ENCODE measurements around the gene SPATA32. TPM values are rescaled to one million over a fixed set of nuclear protein-coding genes. Genes with fewer than 3 reads are reported as not detected.

The SPATA32 gene
- polyA plus RNA-seq, 2 of the 4 experiments (the other 2 are of a cell fraction), result 0.05 to 0.21 TPM

DNA sequence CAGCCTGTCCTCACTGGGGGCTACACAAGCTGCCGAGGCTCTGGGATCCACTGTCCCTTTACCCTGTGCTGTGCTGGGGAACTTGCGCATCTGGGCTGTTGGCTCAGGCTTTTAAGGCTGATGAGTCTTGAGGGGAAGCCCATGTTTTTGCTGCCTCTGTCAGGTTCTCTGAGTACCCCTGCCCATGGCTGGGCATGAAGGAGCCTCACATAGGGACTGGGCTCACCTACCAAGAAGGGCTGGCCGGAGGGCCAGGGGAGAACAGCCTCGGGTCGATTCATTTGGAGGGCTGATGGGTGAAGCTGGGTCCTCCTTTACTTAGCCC lies 25.6 kb downstream of the SPATA32 start:
- CTCF ChIA-PET, result interaction anchor here (0.6 to 52.3 kb wide), 35 partner anchors 8 to 238 kb away, joined by 3 to 2147 read pairs (median 7); partner anchors contain the start of genes ACBD4, FMNL1, HEXIM1 and HEXIM2
- H3K4me2 ChIP-seq, result no peak overlapping the region
- H3K4me3 ChIP-seq, result no peak overlapping the region
- POLR2A ChIA-PET, result interaction anchor here (1.5 kb wide), 1 partner anchor 88 kb away, joined by 4 read pairs; the partner anchor contains the start of gene HEXIM1
- TF ChIP-seq HOXB13 (CRISPR knock-in tag; IDR thresholded peaks at IDR 0.05; ENCODE audit: low read depth) (no peak), NPAS2 (CRISPR knock-in tag; IDR thresholded peaks at IDR 0.05; ENCODE audit: borderline replicate concordance) (no peak), NFE2L2 (conservative IDR thresholded peaks at IDR 0.05; ENCODE audit: low read length) (no peak)
- TF ChIP-seq, protein P1, sequence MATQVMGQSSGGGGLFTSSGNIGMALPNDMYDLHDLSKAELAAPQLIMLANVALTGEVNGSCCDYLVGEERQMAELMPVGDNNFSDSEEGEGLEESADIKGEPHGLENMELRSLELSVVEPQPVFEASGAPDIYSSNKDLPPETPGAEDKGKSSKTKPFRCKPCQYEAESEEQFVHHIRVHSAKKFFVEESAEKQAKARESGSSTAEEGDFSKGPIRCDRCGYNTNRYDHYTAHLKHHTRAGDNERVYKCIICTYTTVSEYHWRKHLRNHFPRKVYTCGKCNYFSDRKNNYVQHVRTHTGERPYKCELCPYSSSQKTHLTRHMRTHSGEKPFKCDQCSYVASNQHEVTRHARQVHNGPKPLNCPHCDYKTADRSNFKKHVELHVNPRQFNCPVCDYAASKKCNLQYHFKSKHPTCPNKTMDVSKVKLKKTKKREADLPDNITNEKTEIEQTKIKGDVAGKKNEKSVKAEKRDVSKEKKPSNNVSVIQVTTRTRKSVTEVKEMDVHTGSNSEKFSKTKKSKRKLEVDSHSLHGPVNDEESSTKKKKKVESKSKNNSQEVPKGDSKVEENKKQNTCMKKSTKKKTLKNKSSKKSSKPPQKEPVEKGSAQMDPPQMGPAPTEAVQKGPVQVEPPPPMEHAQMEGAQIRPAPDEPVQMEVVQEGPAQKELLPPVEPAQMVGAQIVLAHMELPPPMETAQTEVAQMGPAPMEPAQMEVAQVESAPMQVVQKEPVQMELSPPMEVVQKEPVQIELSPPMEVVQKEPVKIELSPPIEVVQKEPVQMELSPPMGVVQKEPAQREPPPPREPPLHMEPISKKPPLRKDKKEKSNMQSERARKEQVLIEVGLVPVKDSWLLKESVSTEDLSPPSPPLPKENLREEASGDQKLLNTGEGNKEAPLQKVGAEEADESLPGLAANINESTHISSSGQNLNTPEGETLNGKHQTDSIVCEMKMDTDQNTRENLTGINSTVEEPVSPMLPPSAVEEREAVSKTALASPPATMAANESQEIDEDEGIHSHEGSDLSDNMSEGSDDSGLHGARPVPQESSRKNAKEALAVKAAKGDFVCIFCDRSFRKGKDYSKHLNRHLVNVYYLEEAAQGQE (IDR thresholded peaks at IDR 0.05), result no peak
- H3K4me1 ChIP-seq, result peaks cover 27% of the 10 kb centered on the region
- H3K9me3 ChIP-seq, result no peaks in the 10 kb centered on the region
- H3K27ac ChIP-seq, result peak overlapping the region; percentile 33 to 66; a peak in 4 of 6 replicates
- FAIRE-seq (no peak), DNase-seq (ENCODE audit: low read depth in 1 of 2, low spot score in 1 of 2) (no peak), ATAC-seq (no peak)
- 96% methylated on average over 4 of the region's 5 CpGs for WGBS (ENCODE audit: missing lambda C conversion rate)

DNA sequence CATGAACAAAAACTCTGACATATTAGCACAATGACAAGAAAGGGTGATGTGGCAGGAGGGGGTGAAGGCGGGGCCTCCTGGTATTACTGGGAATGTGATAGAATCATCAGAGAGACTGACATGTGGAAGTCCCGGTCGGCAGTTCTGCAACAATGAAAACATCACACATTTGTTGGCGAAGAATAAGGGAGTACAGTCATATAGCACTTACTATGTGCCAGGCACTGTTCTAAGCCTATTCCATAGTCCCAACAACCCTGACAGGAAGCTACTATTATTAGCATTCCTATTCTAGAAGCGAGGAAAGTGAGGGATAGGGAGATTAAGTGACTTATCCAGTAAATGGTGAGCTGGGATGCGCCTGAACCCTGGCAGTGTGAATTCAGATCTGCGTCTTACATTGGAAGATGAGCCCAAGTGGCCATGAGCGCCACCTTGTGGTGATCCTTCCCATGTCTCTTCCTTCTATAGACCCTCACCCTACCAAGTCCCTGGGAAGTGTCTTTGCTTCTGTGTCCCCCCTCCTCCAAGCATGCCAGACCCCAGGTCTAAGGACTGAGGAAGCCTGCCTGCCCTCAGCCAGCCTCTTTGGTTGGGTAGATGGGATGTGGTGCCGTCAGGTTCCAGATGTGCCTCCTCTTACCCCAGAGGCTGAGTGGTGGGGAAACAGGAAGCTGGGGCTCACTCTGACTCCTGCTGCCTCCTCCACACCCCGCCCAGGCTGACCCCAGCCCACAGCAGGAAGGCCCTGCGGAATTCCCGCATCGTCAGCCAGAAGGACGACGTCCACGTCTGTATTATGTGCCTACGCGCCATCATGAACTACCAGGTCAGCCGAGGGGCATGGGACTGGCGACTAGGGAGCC lies 26.2 kb downstream of the SPATA32 start:
- Histone ChIP-seq H3K9me3 (no peaks in the 10 kb centered on the region), H3K4me3 (no peak overlapping the region), H3K4me2 (peak overlapping the region; percentile 16; the same call in 1 of the 3 replicates), H3K4me1 (peaks cover 33% of the 10 kb centered on the region), H3K27ac (peak overlapping the region; percentile 35 to 66; a peak in 5 of 6 replicates)
- CTCF ChIA-PET, result interaction anchor here (0.6 to 52.3 kb wide), 52 partner anchors 8 to 238 kb away, joined by 3 to 2147 read pairs (median 5); partner anchors contain the start of genes ACBD4, FMNL1, HEXIM1 and HEXIM2
- peak; percentile 60 to 75 for ATAC-seq
- TF ChIP-seq MAFK (IDR thresholded peaks at IDR 0.05; ENCODE audit: partially characterized antibody), result no peak
- TF ChIP-seq CHD2 (IDR thresholded peaks at IDR 0.05; ENCODE audit: low read length, partially characterized antibody), result no peak
- TF ChIP-seq, protein P2, sequence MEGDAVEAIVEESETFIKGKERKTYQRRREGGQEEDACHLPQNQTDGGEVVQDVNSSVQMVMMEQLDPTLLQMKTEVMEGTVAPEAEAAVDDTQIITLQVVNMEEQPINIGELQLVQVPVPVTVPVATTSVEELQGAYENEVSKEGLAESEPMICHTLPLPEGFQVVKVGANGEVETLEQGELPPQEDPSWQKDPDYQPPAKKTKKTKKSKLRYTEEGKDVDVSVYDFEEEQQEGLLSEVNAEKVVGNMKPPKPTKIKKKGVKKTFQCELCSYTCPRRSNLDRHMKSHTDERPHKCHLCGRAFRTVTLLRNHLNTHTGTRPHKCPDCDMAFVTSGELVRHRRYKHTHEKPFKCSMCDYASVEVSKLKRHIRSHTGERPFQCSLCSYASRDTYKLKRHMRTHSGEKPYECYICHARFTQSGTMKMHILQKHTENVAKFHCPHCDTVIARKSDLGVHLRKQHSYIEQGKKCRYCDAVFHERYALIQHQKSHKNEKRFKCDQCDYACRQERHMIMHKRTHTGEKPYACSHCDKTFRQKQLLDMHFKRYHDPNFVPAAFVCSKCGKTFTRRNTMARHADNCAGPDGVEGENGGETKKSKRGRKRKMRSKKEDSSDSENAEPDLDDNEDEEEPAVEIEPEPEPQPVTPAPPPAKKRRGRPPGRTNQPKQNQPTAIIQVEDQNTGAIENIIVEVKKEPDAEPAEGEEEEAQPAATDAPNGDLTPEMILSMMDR (IDR thresholded peaks at IDR 0.05), result peak; percentile 95
- TF ChIP-seq CHD4 (IDR thresholded peaks at IDR 0.05; ENCODE audit: borderline replicate concordance), result no peak
- TF ChIP-seq SREBF2 (IDR thresholded peaks at IDR 0.05), result no peak
- no peak for TF ChIP-seq HOXB5 (CRISPR knock-in tag; IDR thresholded peaks at IDR 0.05)
- TF ChIP-seq, protein P3, sequence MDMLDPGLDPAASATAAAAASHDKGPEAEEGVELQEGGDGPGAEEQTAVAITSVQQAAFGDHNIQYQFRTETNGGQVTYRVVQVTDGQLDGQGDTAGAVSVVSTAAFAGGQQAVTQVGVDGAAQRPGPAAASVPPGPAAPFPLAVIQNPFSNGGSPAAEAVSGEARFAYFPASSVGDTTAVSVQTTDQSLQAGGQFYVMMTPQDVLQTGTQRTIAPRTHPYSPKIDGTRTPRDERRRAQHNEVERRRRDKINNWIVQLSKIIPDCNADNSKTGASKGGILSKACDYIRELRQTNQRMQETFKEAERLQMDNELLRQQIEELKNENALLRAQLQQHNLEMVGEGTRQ (IDR thresholded peaks at IDR 0.05), result no peak
- TF ChIP-seq KDM1A (IDR thresholded peaks at IDR 0.05; ENCODE audit: low read depth), result no peak
- peak; percentile 94 for TF ChIP-seq SMC3 (IDR thresholded peaks at IDR 0.05)
- TF ChIP-seq, protein P4, sequence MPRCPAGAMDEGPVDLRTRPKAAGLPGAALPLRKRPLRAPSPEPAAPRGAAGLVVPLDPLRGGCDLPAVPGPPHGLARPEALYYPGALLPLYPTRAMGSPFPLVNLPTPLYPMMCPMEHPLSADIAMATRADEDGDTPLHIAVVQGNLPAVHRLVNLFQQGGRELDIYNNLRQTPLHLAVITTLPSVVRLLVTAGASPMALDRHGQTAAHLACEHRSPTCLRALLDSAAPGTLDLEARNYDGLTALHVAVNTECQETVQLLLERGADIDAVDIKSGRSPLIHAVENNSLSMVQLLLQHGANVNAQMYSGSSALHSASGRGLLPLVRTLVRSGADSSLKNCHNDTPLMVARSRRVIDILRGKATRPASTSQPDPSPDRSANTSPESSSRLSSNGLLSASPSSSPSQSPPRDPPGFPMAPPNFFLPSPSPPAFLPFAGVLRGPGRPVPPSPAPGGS (IDR thresholded peaks at IDR 0.05), result no peak
- no peak for TF ChIP-seq ZC3H11A (IDR thresholded peaks at IDR 0.05)
- TF ChIP-seq RAD21 (conservative IDR thresholded peaks at IDR 0.05 in 1 of 2, IDR thresholded peaks at IDR 0.05 in 1 of 2), result peak; percentile 79 to 82
- TF ChIP-seq NR3C1 (IDR thresholded peaks at IDR 0.05), result no peak
- no peak for TF ChIP-seq KDM5A (IDR thresholded peaks at IDR 0.05)
- no peak for TF ChIP-seq JUN (IDR thresholded peaks at IDR 0.05)
- DNase-seq (ENCODE audit: low read depth in 1 of 2, low spot score in 1 of 2), result peak; percentile 87 to 93
- 61% methylated on average over 20 of the region's 20 CpGs for WGBS (ENCODE audit: missing lambda C conversion rate)
- POLR2A ChIA-PET, result no interaction called here
- peak; percentile 91 for FAIRE-seq
